Measurements from ENCODE around the gene NR2F1.

- TF ChIP-seq EZH2 (IDR thresholded peaks at IDR 0.05; ENCODE audit: low read length, unreplicated experiment) = no peak
- TF ChIP-seq, protein P1, sequence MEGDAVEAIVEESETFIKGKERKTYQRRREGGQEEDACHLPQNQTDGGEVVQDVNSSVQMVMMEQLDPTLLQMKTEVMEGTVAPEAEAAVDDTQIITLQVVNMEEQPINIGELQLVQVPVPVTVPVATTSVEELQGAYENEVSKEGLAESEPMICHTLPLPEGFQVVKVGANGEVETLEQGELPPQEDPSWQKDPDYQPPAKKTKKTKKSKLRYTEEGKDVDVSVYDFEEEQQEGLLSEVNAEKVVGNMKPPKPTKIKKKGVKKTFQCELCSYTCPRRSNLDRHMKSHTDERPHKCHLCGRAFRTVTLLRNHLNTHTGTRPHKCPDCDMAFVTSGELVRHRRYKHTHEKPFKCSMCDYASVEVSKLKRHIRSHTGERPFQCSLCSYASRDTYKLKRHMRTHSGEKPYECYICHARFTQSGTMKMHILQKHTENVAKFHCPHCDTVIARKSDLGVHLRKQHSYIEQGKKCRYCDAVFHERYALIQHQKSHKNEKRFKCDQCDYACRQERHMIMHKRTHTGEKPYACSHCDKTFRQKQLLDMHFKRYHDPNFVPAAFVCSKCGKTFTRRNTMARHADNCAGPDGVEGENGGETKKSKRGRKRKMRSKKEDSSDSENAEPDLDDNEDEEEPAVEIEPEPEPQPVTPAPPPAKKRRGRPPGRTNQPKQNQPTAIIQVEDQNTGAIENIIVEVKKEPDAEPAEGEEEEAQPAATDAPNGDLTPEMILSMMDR (conservative IDR thresholded peaks at IDR 0.05; ENCODE audit: low read depth, low read length) = no peak
- TF ChIP-seq EZH2phosphoT487 (IDR thresholded peaks at IDR 0.05; ENCODE audit: borderline replicate concordance, low read length) = no peak
Observed at GRCh38 chr5:93636837-93637236, 53.8 kb downstream of the NR2F1 start.
